Measurements from ENCODE around the gene XRN1. TPM values are rescaled to one million over a fixed set of nuclear protein-coding genes. Genes with fewer than 3 reads are reported as not detected.

XRN1 gene
- total RNA-seq, 1 experiment from 2014 or later, result 23.3 TPM

- H3K27ac Mint-ChIP-seq (ENCODE audit: unreplicated experiment), result no peak overlapping the region
- no TSS peak for BruUV-seq (replicated peaks)
Measured at GRCh38 chr3:142269767-142270166, 178.1 kb downstream of the XRN1 start.

GRCh38 chr3:142268426-142268825 lies 179.4 kb downstream of the XRN1 start:
- Mint-ChIP-seq H3K36me3 (ENCODE audit: insufficient read depth, unreplicated experiment) (no peaks in the 10 kb centered on the region), H3K27ac (ENCODE audit: unreplicated experiment) (no peak overlapping the region), H3K4me3 (ENCODE audit: unreplicated experiment) (no peak overlapping the region), H3K4me1 (ENCODE audit: low read depth, unreplicated experiment) (no peaks in the 10 kb centered on the region), H3K27me3 (ENCODE audit: insufficient read depth, unreplicated experiment) (no peaks in the 10 kb centered on the region), H3K9me3 (ENCODE audit: unreplicated experiment) (no peaks in the 10 kb centered on the region)
- DNase-seq, result no peak
- ChIA-PET POLR2A (no interaction called here), CTCF (no interaction called here)
- H3K27me3 ChIP-seq (replicated peaks; ENCODE audit: control insufficient read depth, insufficient read depth, low read length), result no peaks in the 10 kb centered on the region
- no peaks in the 10 kb centered on the region for H3K9me3 ChIP-seq
- H3K36me3 ChIP-seq (ENCODE audit: control insufficient read depth, insufficient read depth, low read length), result no peaks in the 10 kb centered on the region
- no TSS peak for BruUV-seq (replicated peaks)
- no peaks in the 10 kb centered on the region for H3K4me1 ChIP-seq
- TF ChIP-seq CTCF (IDR thresholded peaks at IDR 0.05; ENCODE audit: insufficient read depth in 1 of 2, low read depth in 1 of 2, low read length in 1 of 2, severe bottlenecking in 1 of 2, unreplicated experiment in 1 of 2), result no peak
- no peak overlapping the region for H3K4me3 ChIP-seq (ENCODE audit: low read depth, low read length)
- intact Hi-C loops (cut with micrococcal nuclease; ENCODE audit: unreplicated experiment), result no loop called here

More at GRCh38 chr3:142269767-142270166, 178.1 kb downstream of the XRN1 start:
- CTCF ChIA-PET, result interaction anchor here (1.3 kb wide), 1 partner anchor 89 kb away, joined by 4 read pairs; no protein-coding TSS in a partner anchor
- TF ChIP-seq CTCF (IDR thresholded peaks at IDR 0.05; ENCODE audit: insufficient read depth in 1 of 2, low read depth in 1 of 2, low read length in 1 of 2, severe bottlenecking in 1 of 2, unreplicated experiment in 1 of 2), result no peak
- Mint-ChIP-seq H3K36me3 (ENCODE audit: insufficient read depth, unreplicated experiment) (no peaks in the 10 kb centered on the region), H3K4me1 (ENCODE audit: low read depth, unreplicated experiment) (no peaks in the 10 kb centered on the region), H3K27me3 (ENCODE audit: insufficient read depth, unreplicated experiment) (no peaks in the 10 kb centered on the region), H3K4me3 (ENCODE audit: unreplicated experiment) (no peak overlapping the region), H3K9me3 (ENCODE audit: unreplicated experiment) (no peaks in the 10 kb centered on the region)
- no peaks in the 10 kb centered on the region for H3K9me3 ChIP-seq
- POLR2A ChIA-PET, result no interaction called here
- H3K4me3 ChIP-seq (ENCODE audit: low read depth, low read length), result no peak overlapping the region
- intact Hi-C loops (cut with micrococcal nuclease; ENCODE audit: unreplicated experiment), result no loop called here
- H3K36me3 ChIP-seq (ENCODE audit: control insufficient read depth, insufficient read depth, low read length), result no peaks in the 10 kb centered on the region
- no peak for DNase-seq
- no peaks in the 10 kb centered on the region for H3K4me1 ChIP-seq
- H3K27me3 ChIP-seq (replicated peaks; ENCODE audit: control insufficient read depth, insufficient read depth, low read length), result no peaks in the 10 kb centered on the region

GRCh38 chr3:142267269-142267668 lies 180.6 kb downstream of the XRN1 start:
- intact Hi-C loops (cut with micrococcal nuclease; ENCODE audit: unreplicated experiment), result no loop called here
- ChIA-PET CTCF (no interaction called here), POLR2A (no interaction called here)
- no peak for TF ChIP-seq CTCF (IDR thresholded peaks at IDR 0.05; ENCODE audit: insufficient read depth in 1 of 2, low read depth in 1 of 2, low read length in 1 of 2, severe bottlenecking in 1 of 2, unreplicated experiment in 1 of 2)
- Histone ChIP-seq H3K27me3 (replicated peaks; ENCODE audit: control insufficient read depth, insufficient read depth, low read length) (no peaks in the 10 kb centered on the region), H3K9me3 (no peaks in the 10 kb centered on the region), H3K4me3 (ENCODE audit: low read depth, low read length) (no peak overlapping the region), H3K36me3 (ENCODE audit: control insufficient read depth, insufficient read depth, low read length) (no peaks in the 10 kb centered on the region), H3K4me1 (no peaks in the 10 kb centered on the region)
- H3K27me3 Mint-ChIP-seq (ENCODE audit: insufficient read depth, unreplicated experiment), result no peaks in the 10 kb centered on the region
- H3K4me1 Mint-ChIP-seq (ENCODE audit: low read depth, unreplicated experiment), result no peaks in the 10 kb centered on the region
- no peak for DNase-seq
- BruUV-seq (replicated peaks), result no TSS peak
- no peak overlapping the region for H3K27ac Mint-ChIP-seq (ENCODE audit: unreplicated experiment)
- no peaks in the 10 kb centered on the region for H3K36me3 Mint-ChIP-seq (ENCODE audit: insufficient read depth, unreplicated experiment)
- no peaks in the 10 kb centered on the region for H3K9me3 Mint-ChIP-seq (ENCODE audit: unreplicated experiment)
- no peak overlapping the region for H3K4me3 Mint-ChIP-seq (ENCODE audit: unreplicated experiment)

All from Caco-2 (cell line).